ENCODE measurements around the gene PPP1R14B. TPM values are rescaled to one million over a fixed set of nuclear protein-coding genes. Genes with fewer than 3 reads are reported as not detected.

The PPP1R14B gene
- total and polyA plus RNA-seq, 2 experiments from 2014 or later: 115 to 239 TPM

DNA sequence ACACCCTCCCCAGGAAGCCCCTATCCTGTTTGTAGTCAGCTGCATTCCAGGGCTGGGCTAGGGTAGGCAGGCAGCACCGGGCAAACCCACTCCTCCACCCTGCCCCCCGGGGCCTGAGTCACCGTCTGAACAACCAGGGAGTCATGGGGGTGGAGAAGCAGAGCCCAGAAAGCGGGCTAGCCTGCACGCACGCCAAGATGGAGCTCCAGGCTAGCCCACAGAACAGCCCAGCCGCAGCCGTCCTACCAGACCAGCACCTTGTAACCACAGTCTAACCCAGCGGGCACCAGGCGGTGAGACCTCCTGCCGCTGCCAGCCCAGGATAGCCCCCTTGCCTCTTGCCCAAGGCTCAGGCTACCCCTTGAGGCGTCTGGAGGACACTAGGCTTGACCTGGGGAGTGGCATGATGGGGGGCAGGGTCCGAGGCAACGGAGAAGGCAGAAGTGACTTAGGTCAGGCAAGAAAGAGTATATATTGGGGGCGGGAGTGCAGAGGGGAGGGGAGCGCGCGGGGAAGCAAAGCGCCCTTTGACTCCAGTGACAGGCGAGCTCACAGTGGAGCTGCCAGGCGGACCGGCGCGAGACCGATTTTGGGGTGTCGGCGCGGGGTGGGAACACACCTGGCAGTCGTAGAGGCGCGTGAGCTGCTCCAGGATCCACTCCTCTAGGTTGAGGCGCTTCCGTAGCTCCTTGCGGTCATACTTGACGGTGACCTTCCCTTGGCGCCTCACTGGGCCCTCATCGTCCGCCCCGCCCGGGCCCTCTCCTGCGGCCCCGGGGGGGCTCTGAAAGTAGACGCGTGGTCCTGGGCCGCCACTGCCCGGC is 734 bp downstream of the PPP1R14B start:
- H2AFZ ChIP-seq: peak overlapping the region; percentile 46; the same call in 1 of the 2 replicates
- peak overlapping the region; percentile 88 for H3K27ac ChIP-seq
- H3K4me3 ChIP-seq: peak overlapping the region; percentile 100
- no peaks in the 10 kb centered on the region for H3K9me3 ChIP-seq (ENCODE audit: low read depth)
- WGBS, 2 experiments (ENCODE audit: low coverage in 1 of 2, low lambda C conversion rate in 2 of 2, missing lambda C conversion rate in 2 of 2): 1 to 2% methylated on average over 29 to 45 of the region's 46 CpGs
- no peak for TF ChIP-seq EZH2phosphoT487 (IDR thresholded peaks at IDR 0.05; ENCODE audit: insufficient read depth, low read depth)
- TF ChIP-seq EZH2 (IDR thresholded peaks at IDR 0.05; ENCODE audit: insufficient read depth, poor library complexity, severe bottlenecking): no peak
- no peaks in the 10 kb centered on the region for H3K9me2 ChIP-seq (ENCODE audit: insufficient read depth)
- peaks cover 46% of the 10 kb centered on the region for H3K79me2 ChIP-seq (ENCODE audit: insufficient read depth)
- H3K4me1 ChIP-seq (ENCODE audit: insufficient read depth): 0 out of 2 replicates have a peak, but pooled peaks cover 10% of the 10 kb centered on the region
- DNase-seq: peak; percentile 98
- no peaks in the 10 kb centered on the region for H4K20me1 ChIP-seq (ENCODE audit: insufficient read depth)
- no peaks in the 10 kb centered on the region for H3K27me3 ChIP-seq (replicated peaks; ENCODE audit: insufficient read depth)
- no peaks in the 10 kb centered on the region; the same call in 1 of the 2 replicates for H3K36me3 ChIP-seq (ENCODE audit: low read depth)
- peak overlapping the region; percentile 92 for H3K9ac ChIP-seq
- peaks cover 14% of the 10 kb centered on the region; the same call in 1 of the 2 replicates for H3F3A ChIP-seq (ENCODE audit: insufficient read depth)
- peak overlapping the region; percentile 81 for H3K4me2 ChIP-seq (ENCODE audit: unreplicated experiment)
- in situ Hi-C loops (cut with MboI): no loop called here

DNA sequence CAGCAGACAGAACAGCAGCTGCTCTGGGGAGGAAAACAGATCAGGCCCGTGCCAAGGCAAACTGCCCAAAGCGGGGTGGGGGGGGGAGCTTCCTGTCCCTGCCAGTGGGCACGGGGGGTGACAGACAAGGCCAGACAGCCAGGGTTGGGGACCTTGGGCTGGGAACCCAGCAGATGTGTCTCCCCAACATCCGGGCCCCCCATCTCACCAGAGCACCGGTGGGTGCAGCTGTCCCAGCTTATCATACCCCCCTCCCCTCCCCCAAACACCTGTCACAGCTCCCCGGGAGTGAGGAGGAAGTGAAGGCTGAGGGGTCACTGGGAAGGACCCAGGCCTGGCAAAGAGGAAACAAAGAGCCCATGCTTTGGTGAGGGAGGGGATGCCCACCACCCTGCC is 1.3 kb downstream of the PPP1R14B start:
- WGBS, 2 experiments (ENCODE audit: low coverage in 1 of 2, low lambda C conversion rate in 2 of 2, missing lambda C conversion rate in 2 of 2): 0 to 1% methylated on average over 2 to 5 of the region's 6 CpGs
- Histone ChIP-seq H3K27ac (peak overlapping the region; percentile 88), H3K4me1 (ENCODE audit: insufficient read depth) (peaks cover 11% of the 10 kb centered on the region), H2AFZ (no peak overlapping the region), H3K9ac (peak overlapping the region; percentile 92), H3K79me2 (ENCODE audit: insufficient read depth) (peaks cover 46% of the 10 kb centered on the region), H3K27me3 (replicated peaks; ENCODE audit: insufficient read depth) (no peaks in the 10 kb centered on the region), H3K9me3 (ENCODE audit: low read depth) (no peaks in the 10 kb centered on the region), H3F3A (ENCODE audit: insufficient read depth) (peaks cover 15% of the 10 kb centered on the region), H4K20me1 (ENCODE audit: insufficient read depth) (no peaks in the 10 kb centered on the region), H3K4me2 (ENCODE audit: unreplicated experiment) (peak overlapping the region; percentile 81), H3K4me3 (peak overlapping the region; percentile 100), H3K9me2 (ENCODE audit: insufficient read depth) (no peaks in the 10 kb centered on the region), H3K36me3 (ENCODE audit: low read depth) (no peaks in the 10 kb centered on the region; the same call in 1 of the 2 replicates)
- DNase-seq: no peak
- TF ChIP-seq EZH2 (IDR thresholded peaks at IDR 0.05; ENCODE audit: insufficient read depth, poor library complexity, severe bottlenecking) (no peak), EZH2phosphoT487 (IDR thresholded peaks at IDR 0.05; ENCODE audit: insufficient read depth, low read depth) (no peak)
- in situ Hi-C loops (cut with MboI): no loop called here

DNA sequence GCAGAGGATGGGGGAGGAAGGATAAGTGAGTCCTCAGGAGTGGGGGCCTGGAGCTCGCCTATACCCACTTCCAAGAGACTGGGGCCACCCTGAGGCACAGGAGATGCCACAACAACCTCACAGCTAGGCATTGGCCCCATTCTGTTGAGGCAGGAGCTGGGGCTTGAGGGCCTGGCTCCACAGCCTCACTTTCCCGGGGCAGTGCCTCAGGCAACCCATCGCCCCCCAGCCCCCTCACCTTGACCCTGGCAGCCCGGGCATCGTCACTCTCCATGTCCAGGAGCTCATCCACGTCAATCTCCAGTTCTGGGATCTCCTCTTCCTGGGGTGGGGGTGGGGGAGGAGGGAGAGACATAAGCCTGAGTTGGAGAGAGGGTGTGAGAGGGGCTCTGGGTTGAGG is 1.8 kb downstream of the PPP1R14B start:
- WGBS, 2 experiments (ENCODE audit: low coverage in 1 of 2, low lambda C conversion rate in 2 of 2, missing lambda C conversion rate in 2 of 2): 50% methylated on average over 6 of the region's 6 CpGs

GRCh38 chr11:64244107-64244506 is 2.6 kb downstream of the PPP1R14B start:
- Histone ChIP-seq H4K20me1 (ENCODE audit: insufficient read depth) (no peaks in the 10 kb centered on the region), H3F3A (ENCODE audit: insufficient read depth) (peaks cover 23% of the 10 kb centered on the region), H3K4me3 (no peak overlapping the region), H3K27ac (no peak overlapping the region), H3K9me3 (ENCODE audit: low read depth) (no peaks in the 10 kb centered on the region), H3K4me2 (ENCODE audit: unreplicated experiment) (peak overlapping the region; percentile 21), H3K79me2 (ENCODE audit: insufficient read depth) (peaks cover 46% of the 10 kb centered on the region), H2AFZ (no peak overlapping the region), H3K27me3 (replicated peaks; ENCODE audit: insufficient read depth) (no peaks in the 10 kb centered on the region), H3K36me3 (ENCODE audit: low read depth) (no peaks in the 10 kb centered on the region; the same call in 1 of the 2 replicates), H3K4me1 (ENCODE audit: insufficient read depth) (peaks cover 15% of the 10 kb centered on the region), H3K9me2 (ENCODE audit: insufficient read depth) (no peaks in the 10 kb centered on the region), H3K9ac (no peak overlapping the region)
- 51 to 54% methylated on average over 5 of the region's 5 CpGs for WGBS, 2 experiments (ENCODE audit: low coverage in 1 of 2, low lambda C conversion rate in 2 of 2, missing lambda C conversion rate in 2 of 2)
- in situ Hi-C loops (cut with MboI): no loop called here
- TF ChIP-seq EZH2phosphoT487 (IDR thresholded peaks at IDR 0.05; ENCODE audit: insufficient read depth, low read depth) (no peak), EZH2 (IDR thresholded peaks at IDR 0.05; ENCODE audit: insufficient read depth, poor library complexity, severe bottlenecking) (no peak)
- DNase-seq: no peak

More for the DNA sequence above, 1.8 kb downstream of the PPP1R14B start:
- in situ Hi-C loops (cut with MboI): no loop called here
- no peaks in the 10 kb centered on the region for H3K9me3 ChIP-seq (ENCODE audit: low read depth)
- H3K4me2 ChIP-seq (ENCODE audit: unreplicated experiment): peak overlapping the region; percentile 81
- H3K27me3 ChIP-seq (replicated peaks; ENCODE audit: insufficient read depth): no peaks in the 10 kb centered on the region
- H3K4me1 ChIP-seq (ENCODE audit: insufficient read depth): peaks cover 15% of the 10 kb centered on the region
- H3K9ac ChIP-seq: peak overlapping the region; percentile 92
- no peak overlapping the region for H2AFZ ChIP-seq
- H3K79me2 ChIP-seq (ENCODE audit: insufficient read depth): peaks cover 46% of the 10 kb centered on the region
- no peaks in the 10 kb centered on the region; the same call in 1 of the 2 replicates for H3K36me3 ChIP-seq (ENCODE audit: low read depth)
- peaks cover 20% of the 10 kb centered on the region for H3F3A ChIP-seq (ENCODE audit: insufficient read depth)
- H3K27ac ChIP-seq: peak overlapping the region; percentile 88
- no peak for DNase-seq
- H3K4me3 ChIP-seq: peak overlapping the region; percentile 100
- no peaks in the 10 kb centered on the region for H3K9me2 ChIP-seq (ENCODE audit: insufficient read depth)
- TF ChIP-seq EZH2phosphoT487 (IDR thresholded peaks at IDR 0.05; ENCODE audit: insufficient read depth, low read depth): no peak
- no peak for TF ChIP-seq EZH2 (IDR thresholded peaks at IDR 0.05; ENCODE audit: insufficient read depth, poor library complexity, severe bottlenecking)
- no peaks in the 10 kb centered on the region for H4K20me1 ChIP-seq (ENCODE audit: insufficient read depth)

Data from GM23248 (cell line).